H1 (cell line): ENCODE results near the gene CCAR1.

ENCODE experiments used
- ASH2L ChIP-seq: fragments of 200-600, 300-600 bp; sonication (generic); IDR thresholded peaks from one replicate; pipeline ENCODE4 v1.7.1; 2017; ENCODE audit warnings: low read length
- EZH2 ChIP-seq: fragments of 200-600 bp; sonication (generic); IDR thresholded peaks from 2 replicates; pipeline ENCODE4 v1.7.1; 2012; ENCODE audit warnings: low read depth, mild to moderate bottlenecking, moderate library complexity, low read length, inconsistent platforms; ENCODE audit not compliant: severe bottlenecking
- POLR2A ChIP-seq, 2 experiments: IDR thresholded peaks; 1 replicate in 1 of 2; 2 replicates in 1 of 2; pipeline ENCODE4 v1.6.1; 2011; ENCODE audit warnings: low read depth in 2 of 2, low read length in 2 of 2, mild to moderate bottlenecking in 2 of 2; ENCODE audit errors: control extremely low read depth in 1 of 2
- POLR2AphosphoS5 ChIP-seq: IDR thresholded peaks from 2 replicates; pipeline ENCODE4 v1.6.1; 2011; ENCODE audit warnings: low read depth, low read length
- RAD21 ChIP-seq, 2 experiments: IDR thresholded peaks in 1 of 2; conservative IDR thresholded peaks in 1 of 2; 2 replicates each; pipeline ENCODE4 v1.6.1; 2011; ENCODE audit warnings: low read depth in 2 of 2, low read length in 2 of 2, improper control_type of control experiment in 1 of 2, inconsistent platforms in 1 of 2, mild to moderate bottlenecking in 1 of 2, moderate library complexity in 1 of 2
- SIRT6 ChIP-seq: IDR thresholded peaks from one replicate; pipeline ENCODE4 v1.7.1; 2012; ENCODE audit warnings: low read length, inconsistent platforms
- SP1 ChIP-seq: IDR thresholded peaks from 2 replicates; pipeline ENCODE4 v1.6.1; 2011; ENCODE audit warnings: low read depth, low read length
- TAF7 ChIP-seq: optimal IDR thresholded peaks from 2 replicates; pipeline ENCODE3; 2011; ENCODE audit warnings: low read depth, mild to moderate bottlenecking, inconsistent platforms, low read length, moderate library complexity, borderline replicate concordance
- TBP ChIP-seq: IDR thresholded peaks from 2 replicates; pipeline ENCODE4 v1.6.1; 2011; ENCODE audit warnings: low read depth, low read length, improper control_type of control experiment
- TF ChIP-seq, protein P1 (sequence below), 3 experiments: IDR thresholded peaks; 1 replicate in 2 of 3; 2 replicates in 1 of 3; pipeline versions ENCODE4 v1.5.1 to v1.6.1; 2011; ENCODE audit warnings: low read length in 3 of 3, mild to moderate bottlenecking in 3 of 3, inconsistent platforms in 2 of 3, low read depth in 1 of 3, moderate library complexity in 1 of 3; ENCODE audit not compliant: insufficient read depth in 1 of 3; ENCODE audit errors: control extremely low read depth in 1 of 3

DNA sequence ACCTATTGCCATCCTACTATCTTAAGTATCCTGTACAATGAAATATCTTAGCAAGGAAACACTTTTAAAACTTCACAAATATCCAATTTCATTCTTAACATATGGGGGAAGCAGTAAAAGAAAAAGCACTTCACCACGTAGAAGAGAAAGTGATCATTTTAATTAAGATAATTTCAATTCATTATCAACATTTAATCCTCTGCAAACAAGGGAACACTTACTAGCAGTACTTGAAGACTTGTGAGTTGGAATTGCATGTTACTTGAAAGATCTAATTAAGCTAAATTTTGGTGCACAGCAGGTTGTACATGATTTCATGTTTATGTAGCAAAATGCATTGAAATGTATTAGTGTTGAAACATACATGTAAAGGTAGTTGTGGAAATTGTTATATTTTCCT is 20.8 kb upstream of the CCAR1 start:
- TF ChIP-seq ASH2L, result no peak
- no peak for TF ChIP-seq POLR2A (IDR thresholded peaks at IDR 0.05; ENCODE audit: control extremely low read depth in 1 of 2, low read depth in 2 of 2, low read length in 2 of 2)
- no peak for TF ChIP-seq POLR2AphosphoS5
- TF ChIP-seq EZH2, result no peak
- TF ChIP-seq TBP, result no peak
- no peak for TF ChIP-seq TAF7
- TF ChIP-seq SP1, result no peak
- TF ChIP-seq RAD21 (IDR thresholded peaks at IDR 0.05 in 1 of 2, conservative IDR thresholded peaks at IDR 0.05 in 1 of 2; ENCODE audit: low read depth in 2 of 2, low read length in 2 of 2), result no peak
- TF ChIP-seq, protein P1, sequence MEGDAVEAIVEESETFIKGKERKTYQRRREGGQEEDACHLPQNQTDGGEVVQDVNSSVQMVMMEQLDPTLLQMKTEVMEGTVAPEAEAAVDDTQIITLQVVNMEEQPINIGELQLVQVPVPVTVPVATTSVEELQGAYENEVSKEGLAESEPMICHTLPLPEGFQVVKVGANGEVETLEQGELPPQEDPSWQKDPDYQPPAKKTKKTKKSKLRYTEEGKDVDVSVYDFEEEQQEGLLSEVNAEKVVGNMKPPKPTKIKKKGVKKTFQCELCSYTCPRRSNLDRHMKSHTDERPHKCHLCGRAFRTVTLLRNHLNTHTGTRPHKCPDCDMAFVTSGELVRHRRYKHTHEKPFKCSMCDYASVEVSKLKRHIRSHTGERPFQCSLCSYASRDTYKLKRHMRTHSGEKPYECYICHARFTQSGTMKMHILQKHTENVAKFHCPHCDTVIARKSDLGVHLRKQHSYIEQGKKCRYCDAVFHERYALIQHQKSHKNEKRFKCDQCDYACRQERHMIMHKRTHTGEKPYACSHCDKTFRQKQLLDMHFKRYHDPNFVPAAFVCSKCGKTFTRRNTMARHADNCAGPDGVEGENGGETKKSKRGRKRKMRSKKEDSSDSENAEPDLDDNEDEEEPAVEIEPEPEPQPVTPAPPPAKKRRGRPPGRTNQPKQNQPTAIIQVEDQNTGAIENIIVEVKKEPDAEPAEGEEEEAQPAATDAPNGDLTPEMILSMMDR (IDR thresholded peaks at IDR 0.05; ENCODE audit: control extremely low read depth in 1 of 3, insufficient read depth in 1 of 3, low read depth in 1 of 3, low read length in 3 of 3), result no peak
- no peak for TF ChIP-seq SIRT6
